Tracheal epithelial cell (primary cell): ENCODE measurements around the gene EDDM3A. TPM values are rescaled to one million over a fixed set of nuclear protein-coding genes. Genes with fewer than 3 reads are reported as not detected.

ENCODE experiments used
- total RNA-seq: library from RNA; depleted of rRNA; stranded (reverse); fragments of >200 nt; gene quantifications from 2 replicates; pipeline ENCODE4 v1.2.1, GENCODE V29; 2014

Gene EDDM3A
- total RNA-seq = not detected in 2 replicates

DNA sequence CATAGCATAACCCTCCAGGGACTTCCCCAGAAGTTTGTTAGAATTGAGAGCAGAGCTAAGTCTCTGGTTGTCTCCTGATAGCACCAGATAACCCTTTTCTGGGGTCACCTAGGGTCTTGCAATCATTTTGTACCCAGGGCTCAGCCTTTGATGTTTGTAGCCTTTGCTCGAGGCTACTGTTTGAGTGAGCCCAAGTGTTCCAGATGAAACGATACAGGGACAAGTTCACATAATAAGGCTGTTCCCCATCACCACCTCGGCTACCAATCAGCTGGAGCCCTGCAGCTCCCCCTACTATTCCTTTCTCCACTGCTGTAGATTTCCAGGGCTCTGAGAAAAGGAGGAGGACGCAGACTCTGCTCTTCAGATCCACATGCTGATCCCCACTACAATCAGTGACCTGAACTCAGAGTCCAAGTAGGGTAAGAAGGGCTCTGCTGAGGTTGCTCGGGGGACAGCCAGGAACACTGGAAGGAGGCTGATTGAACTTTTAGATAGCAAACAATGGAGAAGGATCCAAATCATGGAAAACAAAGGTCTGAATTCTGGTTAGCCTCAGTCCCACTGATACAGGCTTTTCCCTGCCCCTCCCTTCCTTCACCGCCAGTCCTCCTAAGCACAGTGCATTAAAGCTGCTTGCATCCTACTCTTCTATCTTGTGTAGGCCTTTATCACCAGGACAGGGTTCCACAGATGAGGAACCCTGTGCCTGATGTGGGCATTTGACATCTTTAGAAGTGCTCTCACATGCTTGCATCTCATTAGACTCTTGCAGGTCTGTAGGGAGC is at the start of gene EDDM3A:
Gene EDDM3A, plus strand, starts transcription at position 317 of the 788 bp plus-strand sequence. CDS start 1,694 bp downstream, outside the sequence.

Other genes starting within 250 kb of the EDDM3A start
- gene RNASE10, start 240.3 kb upstream of the EDDM3A start, total RNA-seq = not detected in 2 replicates
- gene RNASE9, start 184.8 kb upstream of the EDDM3A start, total RNA-seq = under 0.01 TPM in 1 of 2 replicates, not detected in the other
- gene RNASE11, start 157.9 kb upstream of the EDDM3A start, total RNA-seq = not detected in 2 replicates
- not detected in 2 replicates for gene RNASE12, start 154.5 kb upstream of the EDDM3A start, total RNA-seq
- not detected in 2 replicates for gene OR6S1, start 104.2 kb upstream of the EDDM3A start, total RNA-seq
- 7.2 and 10.1 TPM in 2 replicates for gene RNASE4, start 61.3 kb upstream of the EDDM3A start, total RNA-seq
- 4.9 and 7.2 TPM in 2 replicates for gene ANG, start 57.1 kb upstream of the EDDM3A start, total RNA-seq
- not detected in 2 replicates for gene EDDM3B, start 22.5 kb downstream of the EDDM3A start, total RNA-seq
- not detected in 2 replicates for gene RNASE6, start 35.4 kb downstream of the EDDM3A start, total RNA-seq
- gene RNASE1, start 57.0 kb downstream of the EDDM3A start, total RNA-seq = 0.72 TPM in 1 of 2 replicates, not detected in the other
- gene RNASE3, start 145.5 kb downstream of the EDDM3A start, total RNA-seq = not detected in 2 replicates
- not detected in 2 replicates for gene RNASE2, start 209.6 kb downstream of the EDDM3A start, total RNA-seq
- 47.2 and 64.6 TPM in 2 replicates for gene METTL17, start 244.1 kb downstream of the EDDM3A start, total RNA-seq